Panc1 (cell line): Measurements from ENCODE around the gene THAP8. TPM values are rescaled to one million over a fixed set of nuclear protein-coding genes. Genes with fewer than 3 reads are reported as not detected.

Experiments used
- ATAC-seq: fragments of 200-7000 bp; cut with Tn5 transposase; 2 replicates; pipeline ENCODE4 v1.9.1; 2020; ENCODE audit warnings: mild to moderate bottlenecking, moderate library complexity
- BruUV-seq: library from RNA; stranded (reverse); fragments of 400-500 nt; replicated peaks from 2 replicates; lab custom pipeline; 2021; lab: Mats Ljungman, UMichigan
- CTCF ChIA-PET: fragments of 300-600 bp; sonication (Branson Sonifier 250); formaldehyde crosslinking; loops from one replicate; lab custom pipeline; 2022; ENCODE audit warnings: antibody characterized with exemption; lab: Charles Lee
- POLR2A ChIA-PET: fragments of 300-600 bp; sonication (Branson Sonifier 250); formaldehyde crosslinking; loops from one replicate; lab custom pipeline; 2022; ENCODE audit warnings: antibody characterized with exemption; lab: Charles Lee
- DNase-seq: peaks from one replicate; pipeline ENCODE4 v3.0.0-alpha.2; 2010; ENCODE audit warnings: low read depth, low spot score
- H3K27ac ChIP-seq: 2 replicates; pipeline ENCODE4 v1.5.1; 2011; ENCODE audit warnings: mild to moderate bottlenecking, low read length, inconsistent platforms
- H3K27me3 ChIP-seq: fragments of 200-500 bp; sonication (Bioruptor generic); 2 replicates; pipeline ENCODE4 v1.6.0; 2014; ENCODE audit warnings: low read length, inconsistent platforms; ENCODE audit not compliant: control insufficient read depth, insufficient read depth
- H3K36me3 ChIP-seq: fragments of 200-500 bp; sonication (Bioruptor generic); 2 replicates; pipeline ENCODE4 v1.5.1; 2014; ENCODE audit warnings: inconsistent platforms, mild to moderate bottlenecking, low read length, moderate library complexity; ENCODE audit not compliant: control insufficient read depth, insufficient read depth
- H3K4me1 ChIP-seq: 2 replicates; pipeline ENCODE4 v1.5.1; 2011; ENCODE audit warnings: inconsistent platforms, mild to moderate bottlenecking, low read length, moderate library complexity; ENCODE audit not compliant: control insufficient read depth, insufficient read depth
- H3K4me3 ChIP-seq, 2 experiments: 2 replicates each; pipeline ENCODE4 v1.5.1; 2011 to 2012; ENCODE audit warnings: low read depth in 2 of 2, low read length in 2 of 2, mild to moderate bottlenecking in 2 of 2, inconsistent platforms in 1 of 2, moderate library complexity in 1 of 2
- H3K9me3 ChIP-seq: fragments of 200-500 bp; sonication (Bioruptor generic); 2 replicates; pipeline ENCODE4 v1.5.1; 2014; ENCODE audit warnings: low read depth, mild to moderate bottlenecking, inconsistent platforms, low read length, moderate library complexity; ENCODE audit not compliant: control insufficient read depth, insufficient read depth
- CTCF ChIP-seq: fragments of 450-650 bp; IDR thresholded peaks from 2 replicates; pipeline ENCODE4 v1.5.1; 2017; ENCODE audit warnings: mild to moderate bottlenecking
- POLR2AphosphoS5 ChIP-seq: IDR thresholded peaks from 2 replicates; pipeline ENCODE4 v1.6.1; 2012; ENCODE audit warnings: mild to moderate bottlenecking, low read depth, low read length, moderate library complexity
- REST ChIP-seq, 2 experiments: IDR thresholded peaks; 2 replicates each; pipeline ENCODE4 v1.6.1; 2011 to 2012; ENCODE audit warnings: low read depth in 2 of 2, control low read depth in 1 of 2, low read length in 1 of 2, mild to moderate bottlenecking in 1 of 2, moderate library complexity in 1 of 2; ENCODE audit not compliant: insufficient read depth in 1 of 2
- SIN3A ChIP-seq: IDR thresholded peaks from 2 replicates; pipeline ENCODE4 v1.6.1; 2012; ENCODE audit warnings: low read depth, mild to moderate bottlenecking, low read length, moderate library complexity, borderline replicate concordance; ENCODE audit not compliant: insufficient read depth
- TCF7L2 ChIP-seq: IDR thresholded peaks from 2 replicates; pipeline ENCODE4 v1.6.1; 2011; ENCODE audit warnings: mild to moderate bottlenecking, low read depth, low read length, inconsistent platforms
- in situ Hi-C: cut with HindIII; loops from 2 replicates; pipeline ENCODE4 v1.10.0; 2016; ENCODE audit warnings: low sequenced_read_pairs, low pct_unique_long_range_greater_than_20kb
- intact Hi-C: fragments of 100-400 bp; cut with micrococcal nuclease; formaldehyde crosslinking; loops from one replicate; pipeline ENCODE4 v1.10.0; 2022; ENCODE audit not compliant: unreplicated experiment
- total RNA-seq: library from RNA; stranded (reverse); gene quantifications from one replicate; pipeline ENCODE4 v1.2.1, GENCODE V29; 2021; ENCODE audit not compliant: unreplicated experiment

The THAP8 gene
- total RNA-seq, 1 experiment from 2014 or later: 9.6 TPM

- DNase-seq (no peak), ATAC-seq (no peak)
- H3K27me3 ChIP-seq: no peaks in the 10 kb centered on the region
- H3K4me1 ChIP-seq: no peaks in the 10 kb centered on the region
- ChIA-PET CTCF (no interaction called here), POLR2A (no interaction called here)
- no peak overlapping the region for H3K4me3 ChIP-seq
- intact Hi-C loops: no loop called here
- TF ChIP-seq REST (IDR thresholded peaks at IDR 0.05; ENCODE audit: insufficient read depth in 1 of 2, low read depth in 2 of 2, low read length in 1 of 2) (no peak), POLR2AphosphoS5 (no peak), TCF7L2 (no peak), SIN3A (no peak), CTCF (no peak)
- H3K9me3 ChIP-seq: no peaks in the 10 kb centered on the region
- no peaks in the 10 kb centered on the region; the same call in none of the 2 replicates for H3K36me3 ChIP-seq
- in situ Hi-C loops: no loop called here
- BruUV-seq: no TSS peak
- H3K27ac ChIP-seq: no peak overlapping the region
Observed at GRCh38 chr19:36084231-36085009, 30.3 kb upstream of the THAP8 start.

- POLR2A ChIA-PET: no interaction called here
- no peak for TF ChIP-seq REST (IDR thresholded peaks at IDR 0.05; ENCODE audit: insufficient read depth in 1 of 2, low read depth in 2 of 2, low read length in 1 of 2)
- no peak for TF ChIP-seq POLR2AphosphoS5
- BruUV-seq: no TSS peak
- intact Hi-C loops (no loop called here), in situ Hi-C loops (no loop called here)
- H3K4me3 ChIP-seq: no peak overlapping the region
- no peak for DNase-seq
- no peaks in the 10 kb centered on the region for H3K4me1 ChIP-seq
- no peaks in the 10 kb centered on the region for H3K27me3 ChIP-seq
- H3K9me3 ChIP-seq: no peaks in the 10 kb centered on the region
- ATAC-seq: no peak
- CTCF ChIA-PET: interaction anchor here (0.6 kb wide), 1 partner anchor 29 kb away, joined by 4 read pairs; no protein-coding TSS in a partner anchor
- no peak overlapping the region for H3K27ac ChIP-seq
- H3K36me3 ChIP-seq: no peaks in the 10 kb centered on the region; the same call in none of the 2 replicates
Observed at GRCh38 chr19:36082916-36083315, 28.8 kb upstream of the THAP8 start.
